HG02938 (cell line): ENCODE results near the gene IL4R.
"Not testable (repeated sequence)": the region's sequence is repeated elsewhere in the genome, so short reads cannot be mapped to it uniquely, and the experiment has no call there.

Experiments used
- ATAC-seq: cut with Tn5 transposase; IDR thresholded peaks from one replicate; pipeline ENCODE4 v1.9.1; 2021; ENCODE audit warnings: mild to moderate bottlenecking, moderate library complexity; ENCODE audit not compliant: unreplicated experiment

The IL4R gene

GRCh38 chr16:27327586-27327915 lies 13.8 kb downstream of the IL4R start:
- no peak for ATAC-seq

- no peak for ATAC-seq
These were observed 15.2 kb downstream of the IL4R start for GRCh38 chr16:27328937-27329336.

- not testable (repeated sequence) for ATAC-seq
These were observed 15.8 kb downstream of the IL4R start for GRCh38 chr16:27329376-27330079.

GRCh38 chr16:27330542-27330941 lies 16.8 kb downstream of the IL4R start:
- no peak for ATAC-seq

- ATAC-seq, result no peak
These were observed 18.3 kb downstream of the IL4R start for GRCh38 chr16:27332105-27332504.

GRCh38 chr16:27333104-27333503 lies 19.3 kb downstream of the IL4R start:
- ATAC-seq, result no peak

GRCh38 chr16:27333549-27333948 lies 19.8 kb downstream of the IL4R start:
- ATAC-seq, result no peak

GRCh38 chr16:27334192-27334764 lies 20.5 kb downstream of the IL4R start:
- ATAC-seq, result no peak

GRCh38 chr16:27334838-27335237 lies 21.1 kb downstream of the IL4R start:
- ATAC-seq, result no peak

GRCh38 chr16:27335349-27336053 lies 21.7 kb downstream of the IL4R start:
- no peak for ATAC-seq

GRCh38 chr16:27337024-27337423 lies 23.2 kb downstream of the IL4R start:
- ATAC-seq, result no peak

- ATAC-seq, result no peak
These were observed 25.4 kb downstream of the IL4R start for GRCh38 chr16:27339180-27339579.

GRCh38 chr16:27340654-27341053 lies 26.9 kb downstream of the IL4R start:
- ATAC-seq, result no peak

- ATAC-seq, result no peak
These were observed 27.8 kb downstream of the IL4R start for GRCh38 chr16:27341549-27341948.

- ATAC-seq, result no peak
These were observed 28.2 kb downstream of the IL4R start for GRCh38 chr16:27341971-27342370.

GRCh38 chr16:27344721-27345120 lies 30.9 kb downstream of the IL4R start:
- ATAC-seq, result no peak

GRCh38 chr16:27345201-27345600 lies 31.4 kb downstream of the IL4R start:
- ATAC-seq, result no peak

GRCh38 chr16:27346819-27347218 lies 33.0 kb downstream of the IL4R start:
- ATAC-seq, result no peak

GRCh38 chr16:27347930-27348685 lies 34.3 kb downstream of the IL4R start:
- no peak for ATAC-seq

- ATAC-seq, result no peak
These were observed 35.5 kb downstream of the IL4R start for GRCh38 chr16:27349276-27349675.

- no peak for ATAC-seq
These were observed 36.2 kb downstream of the IL4R start for GRCh38 chr16:27350006-27350405.

GRCh38 chr16:27351989-27352388 lies 38.2 kb downstream of the IL4R start:
- ATAC-seq, result no peak
